Measurements from ENCODE around the gene DAPK1. TPM values are rescaled to one million over a fixed set of nuclear protein-coding genes. Genes with fewer than 3 reads are reported as not detected.

DAPK1 gene
- total and polyA plus RNA-seq, 2 experiments from 2014 or later: 44.4 to 62.3 TPM

DNA sequence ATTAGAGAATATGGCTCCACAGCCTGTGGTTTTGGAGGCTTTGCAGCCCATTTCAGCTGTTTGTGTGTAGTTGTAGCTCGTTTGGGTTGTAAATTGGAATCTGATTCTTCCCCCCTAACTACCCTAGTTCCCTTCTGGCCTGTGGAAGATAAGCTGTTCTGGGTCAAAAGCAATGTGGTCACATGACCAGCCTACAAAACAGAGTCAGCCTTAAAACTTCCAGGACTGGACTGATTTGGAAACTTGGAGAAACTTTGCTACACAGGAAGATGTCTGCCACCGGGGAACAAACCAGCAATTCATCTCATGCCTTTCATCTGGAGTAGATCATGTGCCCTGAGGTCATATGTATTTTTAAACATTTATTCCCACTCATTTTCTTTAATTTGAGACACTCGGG is 83.8 kb downstream of the DAPK1 start:
- 30% methylated on average over 3 of the region's 3 CpGs for WGBS (ENCODE audit: low lambda C conversion rate, missing lambda C conversion rate)
- H3K4me2 ChIP-seq: peak overlapping the region; percentile 42
- no peak overlapping the region for H2AFZ ChIP-seq
- no peaks in the 10 kb centered on the region for H3K9me3 ChIP-seq (ENCODE audit: low read depth)
- no peaks in the 10 kb centered on the region for H3K27me3 ChIP-seq
- peak; percentile 55 for DNase-seq (ENCODE audit: low spot score)
- H3K9me2 ChIP-seq (replicated peaks; ENCODE audit: insufficient read depth): no peaks in the 10 kb centered on the region
- H3K4me3 ChIP-seq: no peak overlapping the region
- peak overlapping the region; percentile 58 for H3K27ac ChIP-seq
- H3K4me1 ChIP-seq (ENCODE audit: insufficient read depth): peaks cover 34% of the 10 kb centered on the region
- H3K79me2 ChIP-seq: peaks cover 76% of the 10 kb centered on the region
- H4K20me1 ChIP-seq (ENCODE audit: insufficient read depth, poor library complexity, severe bottlenecking): no peaks in the 10 kb centered on the region
- no peaks in the 10 kb centered on the region for H3K36me3 ChIP-seq (replicated peaks; ENCODE audit: insufficient read depth, low read depth)
- TF ChIP-seq, protein P1, sequence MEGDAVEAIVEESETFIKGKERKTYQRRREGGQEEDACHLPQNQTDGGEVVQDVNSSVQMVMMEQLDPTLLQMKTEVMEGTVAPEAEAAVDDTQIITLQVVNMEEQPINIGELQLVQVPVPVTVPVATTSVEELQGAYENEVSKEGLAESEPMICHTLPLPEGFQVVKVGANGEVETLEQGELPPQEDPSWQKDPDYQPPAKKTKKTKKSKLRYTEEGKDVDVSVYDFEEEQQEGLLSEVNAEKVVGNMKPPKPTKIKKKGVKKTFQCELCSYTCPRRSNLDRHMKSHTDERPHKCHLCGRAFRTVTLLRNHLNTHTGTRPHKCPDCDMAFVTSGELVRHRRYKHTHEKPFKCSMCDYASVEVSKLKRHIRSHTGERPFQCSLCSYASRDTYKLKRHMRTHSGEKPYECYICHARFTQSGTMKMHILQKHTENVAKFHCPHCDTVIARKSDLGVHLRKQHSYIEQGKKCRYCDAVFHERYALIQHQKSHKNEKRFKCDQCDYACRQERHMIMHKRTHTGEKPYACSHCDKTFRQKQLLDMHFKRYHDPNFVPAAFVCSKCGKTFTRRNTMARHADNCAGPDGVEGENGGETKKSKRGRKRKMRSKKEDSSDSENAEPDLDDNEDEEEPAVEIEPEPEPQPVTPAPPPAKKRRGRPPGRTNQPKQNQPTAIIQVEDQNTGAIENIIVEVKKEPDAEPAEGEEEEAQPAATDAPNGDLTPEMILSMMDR (IDR thresholded peaks at IDR 0.05; ENCODE audit: poor library complexity): no peak
- TF ChIP-seq EZH2phosphoT487 (IDR thresholded peaks at IDR 0.05; ENCODE audit: low read depth, severe bottlenecking, unreplicated experiment) (no peak), EZH2 (IDR thresholded peaks at IDR 0.05; ENCODE audit: borderline replicate concordance) (no peak)

DNA sequence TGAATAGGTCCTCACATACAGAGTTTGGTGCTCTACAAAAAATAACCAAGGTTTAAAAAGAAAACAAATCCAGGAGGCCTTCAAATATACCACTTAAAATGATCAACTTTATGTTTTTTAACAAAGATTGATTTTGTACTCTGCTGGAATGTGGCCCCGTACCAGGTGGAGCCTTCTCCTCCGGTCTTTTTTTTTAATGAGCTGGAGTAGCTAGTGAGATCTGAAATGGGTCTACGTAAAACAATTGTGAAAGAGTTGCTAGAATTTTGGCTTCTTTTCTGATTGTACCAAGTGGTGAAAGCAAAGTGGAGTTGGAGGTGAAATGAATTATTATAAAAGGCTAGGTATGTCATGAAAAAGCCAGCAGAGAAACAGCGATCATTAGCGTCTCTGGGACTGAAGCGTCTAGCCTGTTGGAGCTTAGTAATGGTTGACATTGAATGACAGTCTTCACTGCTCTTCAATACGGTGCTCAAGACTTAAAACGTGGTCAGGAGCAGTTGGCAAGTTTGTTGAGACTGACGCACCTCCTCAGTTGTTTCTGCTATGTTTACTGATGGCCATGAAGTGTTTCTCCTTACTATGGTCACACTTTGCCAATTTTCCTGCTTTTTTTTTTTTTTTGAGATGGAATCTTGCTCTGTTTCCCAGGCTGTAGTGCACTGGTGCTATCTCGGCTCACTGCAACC is 84.4 kb downstream of the DAPK1 start:
- Histone ChIP-seq H3K4me3 (no peak overlapping the region), H2AFZ (no peak overlapping the region), H3K27ac (peak overlapping the region; percentile 58), H3K27me3 (no peaks in the 10 kb centered on the region), H3K9me2 (replicated peaks; ENCODE audit: insufficient read depth) (no peaks in the 10 kb centered on the region), H3K79me2 (peaks cover 70% of the 10 kb centered on the region), H4K20me1 (ENCODE audit: insufficient read depth, poor library complexity, severe bottlenecking) (no peaks in the 10 kb centered on the region), H3K36me3 (replicated peaks; ENCODE audit: insufficient read depth, low read depth) (no peaks in the 10 kb centered on the region), H3K4me2 (no peak overlapping the region), H3K4me1 (ENCODE audit: insufficient read depth) (peaks cover 40% of the 10 kb centered on the region), H3K9me3 (ENCODE audit: low read depth) (no peaks in the 10 kb centered on the region)
- TF ChIP-seq, protein P1 (IDR thresholded peaks at IDR 0.05; ENCODE audit: poor library complexity): no peak
- TF ChIP-seq EZH2phosphoT487 (IDR thresholded peaks at IDR 0.05; ENCODE audit: low read depth, severe bottlenecking, unreplicated experiment) (no peak), EZH2 (IDR thresholded peaks at IDR 0.05; ENCODE audit: borderline replicate concordance) (no peak)
- no peak for DNase-seq (ENCODE audit: low spot score)
- WGBS (ENCODE audit: low lambda C conversion rate, missing lambda C conversion rate): 87% methylated on average over 10 of the region's 10 CpGs

DNA sequence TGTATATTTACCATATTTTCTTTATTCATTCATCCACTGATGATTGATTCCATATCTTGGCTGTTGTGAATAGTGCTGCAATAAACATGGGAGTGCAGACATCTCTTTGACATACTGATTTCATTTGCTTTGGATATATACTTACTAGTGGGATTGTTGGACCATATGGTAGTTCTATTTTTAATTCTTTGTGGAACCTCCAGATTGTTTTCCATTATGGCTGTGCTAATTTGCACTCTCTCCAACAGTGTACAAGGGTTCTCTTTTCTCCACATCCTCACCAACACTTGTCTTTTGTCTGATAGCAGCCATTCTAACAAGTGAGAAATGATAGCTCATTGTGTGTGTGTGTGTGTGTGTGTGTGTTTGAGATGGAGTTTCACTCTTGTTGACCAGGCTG is 86.7 kb downstream of the DAPK1 start:
- Histone ChIP-seq H3K27ac (no peak overlapping the region), H2AFZ (no peak overlapping the region), H3K4me2 (no peak overlapping the region), H4K20me1 (ENCODE audit: insufficient read depth, poor library complexity, severe bottlenecking) (no peaks in the 10 kb centered on the region), H3K36me3 (replicated peaks; ENCODE audit: insufficient read depth, low read depth) (no peaks in the 10 kb centered on the region), H3K27me3 (no peaks in the 10 kb centered on the region), H3K79me2 (peaks cover 62% of the 10 kb centered on the region), H3K4me1 (ENCODE audit: insufficient read depth) (peaks cover 27% of the 10 kb centered on the region), H3K4me3 (no peak overlapping the region), H3K9me3 (ENCODE audit: low read depth) (no peaks in the 10 kb centered on the region), H3K9me2 (replicated peaks; ENCODE audit: insufficient read depth) (no peaks in the 10 kb centered on the region)
- TF ChIP-seq EZH2 (IDR thresholded peaks at IDR 0.05; ENCODE audit: borderline replicate concordance) (no peak), EZH2phosphoT487 (IDR thresholded peaks at IDR 0.05; ENCODE audit: low read depth, severe bottlenecking, unreplicated experiment) (no peak)
- TF ChIP-seq, protein P1 (IDR thresholded peaks at IDR 0.05; ENCODE audit: poor library complexity): no peak
- DNase-seq (ENCODE audit: low spot score): no peak
